GM12865 (cell line): ENCODE measurements around the gene PFKL.

Experiments
- DNase-seq: peaks from one replicate; pipeline ENCODE4 v3.0.0; 2010; ENCODE audit warnings: low read depth
- H3K4me3 ChIP-seq: 2 replicates; pipeline ENCODE4 v1.5.1; 2011; ENCODE audit warnings: mild to moderate bottlenecking, low read depth, low read length, control low read depth
- TF ChIP-seq, protein P1 (sequence below): IDR thresholded peaks from 2 replicates; pipeline ENCODE4 v1.5.1; 2011; ENCODE audit warnings: low read length, control low read depth, low read depth, inconsistent platforms; ENCODE audit not compliant: insufficient read depth; ENCODE audit errors: missing control alignments

Gene PFKL

DNA sequence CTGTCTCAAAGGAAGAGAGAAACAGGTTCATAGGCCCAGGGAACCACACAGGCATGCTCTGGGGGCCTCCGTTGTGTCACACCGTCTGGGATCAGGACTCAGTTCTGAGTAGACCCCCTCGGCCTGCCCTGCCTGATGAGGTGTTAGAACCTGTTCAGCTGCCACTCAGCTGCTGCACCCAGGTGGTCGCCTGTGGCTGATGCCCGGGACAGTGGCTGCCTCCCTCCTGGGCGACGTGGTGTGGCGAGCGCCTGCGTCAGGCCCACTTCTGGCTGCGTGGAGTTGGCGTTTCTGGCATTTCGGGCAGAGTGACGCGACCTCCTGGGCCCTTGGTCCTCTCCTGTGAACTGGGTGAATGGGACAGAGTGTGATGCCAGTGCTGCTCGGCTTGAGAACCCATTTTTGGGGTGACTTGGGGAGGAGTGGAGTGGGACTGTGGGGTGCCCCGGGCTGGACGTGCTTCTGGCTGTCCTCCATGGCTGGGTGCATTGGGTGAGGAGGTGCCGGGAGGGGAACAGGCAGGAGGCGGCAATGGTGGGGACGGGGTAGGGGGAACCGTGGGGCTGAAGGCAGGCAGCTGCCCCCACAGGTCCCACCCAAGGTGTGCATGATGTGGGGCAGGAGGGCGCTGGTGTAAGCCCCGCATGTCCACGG, 28.5 kb downstream of the PFKL start:
- DNase-seq = no peak
- TF ChIP-seq, protein P1, sequence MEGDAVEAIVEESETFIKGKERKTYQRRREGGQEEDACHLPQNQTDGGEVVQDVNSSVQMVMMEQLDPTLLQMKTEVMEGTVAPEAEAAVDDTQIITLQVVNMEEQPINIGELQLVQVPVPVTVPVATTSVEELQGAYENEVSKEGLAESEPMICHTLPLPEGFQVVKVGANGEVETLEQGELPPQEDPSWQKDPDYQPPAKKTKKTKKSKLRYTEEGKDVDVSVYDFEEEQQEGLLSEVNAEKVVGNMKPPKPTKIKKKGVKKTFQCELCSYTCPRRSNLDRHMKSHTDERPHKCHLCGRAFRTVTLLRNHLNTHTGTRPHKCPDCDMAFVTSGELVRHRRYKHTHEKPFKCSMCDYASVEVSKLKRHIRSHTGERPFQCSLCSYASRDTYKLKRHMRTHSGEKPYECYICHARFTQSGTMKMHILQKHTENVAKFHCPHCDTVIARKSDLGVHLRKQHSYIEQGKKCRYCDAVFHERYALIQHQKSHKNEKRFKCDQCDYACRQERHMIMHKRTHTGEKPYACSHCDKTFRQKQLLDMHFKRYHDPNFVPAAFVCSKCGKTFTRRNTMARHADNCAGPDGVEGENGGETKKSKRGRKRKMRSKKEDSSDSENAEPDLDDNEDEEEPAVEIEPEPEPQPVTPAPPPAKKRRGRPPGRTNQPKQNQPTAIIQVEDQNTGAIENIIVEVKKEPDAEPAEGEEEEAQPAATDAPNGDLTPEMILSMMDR = no peak

DNA sequence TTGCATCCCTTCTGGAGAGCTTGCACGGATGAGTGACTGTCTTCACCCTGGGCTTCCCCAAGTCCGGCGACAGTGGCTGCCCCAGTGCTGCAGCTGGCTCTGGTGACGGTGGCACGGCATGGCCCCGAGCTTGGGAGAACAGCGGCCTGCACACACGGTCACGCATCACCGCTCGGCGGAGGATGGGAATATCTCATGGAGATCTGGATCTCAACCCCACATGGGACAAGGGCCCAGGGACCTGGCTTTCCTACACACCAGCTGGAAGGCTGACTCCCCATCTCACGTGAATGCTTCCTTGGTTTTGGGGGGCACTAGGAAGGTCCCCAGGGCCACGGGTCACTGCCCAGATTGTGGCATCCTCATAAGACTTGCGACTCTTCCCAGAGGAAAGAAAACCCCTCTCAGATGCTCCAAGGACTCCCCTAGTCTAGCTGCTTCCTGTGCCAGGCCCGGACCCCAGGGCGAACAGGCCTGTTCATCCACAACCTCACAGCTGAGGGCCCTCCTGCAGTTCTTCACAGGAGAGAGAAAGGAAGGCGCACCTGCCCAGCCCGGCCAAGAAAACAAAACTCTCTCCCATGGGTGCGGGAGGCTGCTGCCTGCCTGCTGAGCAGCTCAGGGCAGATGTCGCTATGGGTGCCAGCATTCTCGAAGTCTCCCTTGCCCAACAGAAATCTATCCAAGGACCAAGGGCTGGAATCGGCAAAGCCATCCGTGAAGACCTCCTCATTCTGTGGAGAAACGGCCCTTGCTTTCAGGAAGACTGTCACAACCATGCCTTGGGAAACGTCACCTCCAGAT, 29.4 kb downstream of the PFKL start:
- H3K4me3 ChIP-seq = no peak overlapping the region
- TF ChIP-seq, protein P1 = no peak
- no peak for DNase-seq

More for the DNA sequence above, 28.5 kb downstream of the PFKL start:
- no peak overlapping the region for H3K4me3 ChIP-seq

DNA sequence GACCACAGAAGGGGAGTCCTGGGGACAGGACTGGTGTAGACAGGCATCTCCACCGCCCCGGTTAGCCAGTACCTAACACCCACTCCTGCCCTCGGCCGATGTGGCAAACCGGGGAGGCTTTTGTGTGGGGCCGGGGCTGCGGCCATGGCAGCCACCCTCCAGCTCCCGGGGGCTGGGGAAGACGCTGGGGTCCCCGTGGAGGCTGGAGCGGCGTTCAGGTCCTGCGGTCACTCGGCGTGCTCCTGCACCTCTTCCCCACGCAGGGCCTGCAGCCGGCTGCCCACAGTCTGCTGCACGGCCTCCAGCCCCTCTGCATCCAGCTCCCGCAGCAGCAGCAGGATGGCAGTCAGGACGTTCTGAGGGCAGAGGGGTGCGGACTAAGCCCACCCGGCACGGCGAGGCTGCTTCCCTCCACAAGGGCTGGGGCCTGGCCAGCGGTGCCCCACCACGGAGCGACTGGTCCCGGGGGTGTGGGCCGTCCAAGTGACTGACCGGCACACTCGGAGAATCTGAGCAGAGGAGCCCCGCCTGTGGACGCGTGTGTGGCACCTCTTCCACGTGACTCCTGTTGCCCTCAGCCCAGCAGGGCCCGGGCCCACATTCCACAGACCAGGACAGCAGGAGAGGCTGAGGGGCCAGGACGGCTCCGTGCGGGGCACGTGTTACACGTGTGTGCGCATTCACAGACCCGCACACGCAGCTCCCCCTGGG, 30.3 kb downstream of the PFKL start:
- H3K4me3 ChIP-seq = no peak overlapping the region
- no peak for DNase-seq
- TF ChIP-seq, protein P1 = no peak

DNA sequence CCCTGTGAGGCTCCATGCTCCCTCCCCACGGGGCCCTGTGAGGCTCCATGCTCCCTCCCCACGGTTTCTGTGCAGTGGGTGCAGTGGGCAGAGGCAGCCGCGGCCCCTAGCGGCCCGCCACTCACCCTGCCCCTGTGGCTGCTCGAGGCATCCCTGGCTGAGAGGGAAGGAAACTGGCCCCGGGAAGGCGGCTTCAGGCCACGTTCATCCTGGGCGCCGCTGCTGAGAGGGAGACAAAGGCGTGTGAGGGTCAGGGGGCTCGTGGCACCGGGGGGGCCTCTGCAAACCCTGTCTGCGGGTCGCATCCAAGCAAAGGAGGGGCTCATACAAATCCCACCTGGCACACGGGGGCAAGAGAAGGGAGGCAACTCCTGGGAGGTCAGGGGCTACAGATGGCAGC, 30.8 kb downstream of the PFKL start:
- DNase-seq = no peak
- TF ChIP-seq, protein P1 = no peak
- H3K4me3 ChIP-seq = no peak overlapping the region

DNA sequence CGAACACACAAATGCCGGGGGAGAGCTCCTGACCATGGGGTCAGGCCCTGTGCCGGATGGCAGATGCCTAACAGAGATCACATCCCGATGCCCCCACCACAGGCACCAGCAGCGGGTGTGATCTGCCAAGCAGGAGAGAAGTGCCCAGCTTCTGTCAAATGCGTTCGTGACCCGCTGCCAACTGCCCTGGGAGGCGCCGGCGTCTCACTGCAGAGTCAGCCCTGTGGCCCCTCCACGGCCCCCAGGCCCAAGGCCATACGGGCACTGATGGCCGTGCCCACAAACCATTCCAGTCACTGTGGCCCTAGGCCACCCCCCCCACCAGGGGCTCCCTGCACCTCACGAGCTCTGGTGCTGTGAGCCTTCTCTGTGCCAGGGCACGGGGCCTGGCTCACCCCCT, 31.4 kb downstream of the PFKL start:
- DNase-seq = no peak
- H3K4me3 ChIP-seq = no peak overlapping the region
- TF ChIP-seq, protein P1 = no peak

DNA sequence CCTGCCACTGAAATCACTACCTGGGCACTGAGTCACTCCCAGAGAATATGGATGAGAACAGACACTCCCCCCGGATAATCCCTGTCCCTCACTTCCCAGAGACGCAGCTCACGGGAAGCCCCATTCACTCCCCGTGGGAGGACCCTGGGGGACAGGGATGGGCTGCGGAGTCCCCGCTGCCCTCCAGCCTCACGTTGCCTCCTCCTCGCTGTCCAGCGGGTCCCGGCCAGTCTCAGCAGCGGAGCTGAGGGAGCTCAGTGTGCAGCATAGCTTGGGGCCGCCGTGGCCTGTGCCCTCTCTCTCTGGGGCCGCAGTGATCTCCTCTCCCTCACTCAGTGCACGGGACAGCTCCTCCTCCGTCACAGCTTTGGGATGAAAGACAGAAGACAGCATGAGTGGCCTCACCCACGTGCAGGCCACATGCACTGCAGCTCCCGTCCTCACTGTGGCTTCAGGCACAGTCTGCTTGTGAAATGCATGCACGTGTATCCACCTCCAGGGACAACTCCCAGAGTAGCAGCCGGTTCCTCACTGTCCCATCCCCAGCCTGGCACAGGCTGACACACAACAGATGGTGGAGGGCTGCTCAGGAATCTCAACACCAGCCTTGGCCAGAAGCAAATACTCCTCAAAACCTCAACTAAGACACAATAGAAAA, 31.9 kb downstream of the PFKL start:
- no peak for DNase-seq
- TF ChIP-seq, protein P1 = no peak
- H3K4me3 ChIP-seq = no peak overlapping the region
